Measurements from ENCODE around the gene ATIC. TPM values are rescaled to one million over a fixed set of nuclear protein-coding genes. Genes with fewer than 3 reads are reported as not detected.

Gene ATIC
- total RNA-seq, 1 experiment from 2014 or later, result 297 TPM

GRCh38 chr2:215370112-215370965 is 58.5 kb downstream of the ATIC start:
- Mint-ChIP-seq H3K9me3 (ENCODE audit: unreplicated experiment) (no peaks in the 10 kb centered on the region), H3K4me3 (ENCODE audit: unreplicated experiment) (no peak overlapping the region), H3K36me3 (ENCODE audit: insufficient read depth, unreplicated experiment) (peaks cover 64% of the 10 kb centered on the region), H3K27ac (ENCODE audit: low read depth, unreplicated experiment) (no peak overlapping the region), H3K4me1 (ENCODE audit: insufficient read depth, unreplicated experiment) (no peaks in the 10 kb centered on the region), H3K27me3 (ENCODE audit: insufficient read depth, unreplicated experiment) (no peaks in the 10 kb centered on the region)
- intact Hi-C loops (cut with micrococcal nuclease), result no loop called here
- CTCF ChIA-PET, result interaction anchor here (0.6 to 0.9 kb wide), 2 partner anchors 17 to 477 kb away, joined by 3 read pairs; no protein-coding TSS in a partner anchor
- POLR2A ChIA-PET, result interaction anchor here (0.6 to 1.5 kb wide), 2 partner anchors 20 to 38 kb away, joined by 3 read pairs; no protein-coding TSS in a partner anchor
- no TSS peak for BruUV-seq (replicated peaks)
- no peak for TF ChIP-seq CTCF (IDR thresholded peaks at IDR 0.05; ENCODE audit: unreplicated experiment)
- no peak for DNase-seq (ENCODE audit: unreplicated experiment)

- no peaks in the 10 kb centered on the region for H3K27me3 Mint-ChIP-seq (ENCODE audit: insufficient read depth, unreplicated experiment)
- no peak for TF ChIP-seq CTCF (IDR thresholded peaks at IDR 0.05; ENCODE audit: unreplicated experiment)
- CTCF ChIA-PET, result no interaction called here
These were observed 60.3 kb downstream of the ATIC start for GRCh38 chr2:215371915-215372897.

GRCh38 chr2:215372968-215373649 is 61.2 kb downstream of the ATIC start:
- ChIA-PET CTCF (no interaction called here), POLR2A (interaction anchor here (0.6 kb wide), 1 partner anchor 38 kb away, joined by 3 read pairs; no protein-coding TSS in a partner anchor)
- H3K4me3 Mint-ChIP-seq (ENCODE audit: unreplicated experiment), result no peak overlapping the region
- no TSS peak for BruUV-seq (replicated peaks)
- no peak overlapping the region for H3K27ac Mint-ChIP-seq (ENCODE audit: low read depth, unreplicated experiment)
- DNase-seq (ENCODE audit: unreplicated experiment), result no peak
- intact Hi-C loops (cut with micrococcal nuclease), result no loop called here
- TF ChIP-seq CTCF (IDR thresholded peaks at IDR 0.05; ENCODE audit: unreplicated experiment), result no peak
- peaks cover 56% of the 10 kb centered on the region for H3K36me3 Mint-ChIP-seq (ENCODE audit: insufficient read depth, unreplicated experiment)
- H3K9me3 Mint-ChIP-seq (ENCODE audit: unreplicated experiment), result no peaks in the 10 kb centered on the region
- H3K27me3 Mint-ChIP-seq (ENCODE audit: insufficient read depth, unreplicated experiment), result no peaks in the 10 kb centered on the region
- H3K4me1 Mint-ChIP-seq (ENCODE audit: insufficient read depth, unreplicated experiment), result no peaks in the 10 kb centered on the region

More at GRCh38 chr2:215371915-215372897, 60.3 kb downstream of the ATIC start:
- intact Hi-C loops (cut with micrococcal nuclease), result no loop called here
- Mint-ChIP-seq H3K36me3 (ENCODE audit: insufficient read depth, unreplicated experiment) (peaks cover 56% of the 10 kb centered on the region), H3K4me3 (ENCODE audit: unreplicated experiment) (no peak overlapping the region), H3K4me1 (ENCODE audit: insufficient read depth, unreplicated experiment) (no peaks in the 10 kb centered on the region), H3K27ac (ENCODE audit: low read depth, unreplicated experiment) (no peak overlapping the region), H3K9me3 (ENCODE audit: unreplicated experiment) (no peaks in the 10 kb centered on the region)
- BruUV-seq (replicated peaks), result no TSS peak
- no peak for DNase-seq (ENCODE audit: unreplicated experiment)
- POLR2A ChIA-PET, result interaction anchor here (0.6 to 1.5 kb wide), 2 partner anchors 22 to 54 kb away, joined by 3 read pairs; no protein-coding TSS in a partner anchor
